ENCODE results near the gene SBSN. TPM values are rescaled to one million over a fixed set of nuclear protein-coding genes. Genes with fewer than 3 reads are reported as not detected.
A peak's percentile ranks its signal among the peaks of the same experiment; 100 is the strongest.

SBSN gene
- total RNA-seq, 1 experiment from 2014 or later, result 0.15 TPM

DNA sequence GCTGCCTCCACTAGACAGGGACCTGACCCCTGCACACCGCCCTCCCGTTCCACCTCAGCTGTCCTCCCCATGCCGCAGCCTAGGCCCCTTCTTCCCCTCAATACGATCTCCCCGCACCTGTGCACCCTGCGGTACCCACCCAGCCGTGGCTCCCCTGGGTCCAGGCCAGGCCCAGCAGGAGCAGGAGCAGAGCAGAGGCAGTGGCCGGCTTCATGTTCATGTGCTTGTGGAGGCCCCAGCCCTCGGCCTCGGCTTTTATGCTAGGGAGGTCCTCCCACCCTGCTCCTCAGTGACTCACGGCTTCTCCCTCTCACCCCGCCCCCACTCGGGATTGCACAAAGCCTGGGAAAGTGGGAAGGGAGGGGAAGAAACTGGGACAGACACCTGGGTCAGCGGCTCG lies 26.4 kb downstream of the SBSN start:
- no CpG with 5 or more reads among the region's 15 CpGs for WGBS (ENCODE audit: extremely low coverage, insufficient read length, low lambda C conversion rate)
- no peaks in the 10 kb centered on the region for H3K9me3 ChIP-seq (ENCODE audit: control insufficient read depth, low read depth, low read length)
- H3K4me3 Mint-ChIP-seq, result no peak overlapping the region

More for the DNA sequence above, 26.4 kb downstream of the SBSN start:
- no peak overlapping the region for H3T11ph ChIP-seq (ENCODE audit: low read length)
- Mint-ChIP-seq H3K27me3 (ENCODE audit: low read depth) (no peaks in the 10 kb centered on the region), H3K36me3 (ENCODE audit: insufficient read depth in 1 of 3, low read depth in 3 of 3) (peaks cover 55 to 95% (median 95%) of the 10 kb centered on the region in 3 experiments; a peak in 6 of 7 replicates), H3K4me1 (peaks cover 4 to 10% of the 10 kb centered on the region in 2 experiments; a peak in 2 of 4 replicates), H3K27ac (peak overlapping the region; percentile 5 to 40 (median 5); a peak in 3 of 7 replicates), H3K9me3 (no peaks in the 10 kb centered on the region)
- no peak overlapping the region for H3K4ac ChIP-seq (ENCODE audit: low read depth, low read length)
- H3K79me2 ChIP-seq (ENCODE audit: insufficient read depth, low read length), result no peaks in the 10 kb centered on the region
- no peak overlapping the region for H2BK5ac ChIP-seq (ENCODE audit: insufficient read length, low read length)
- no peak overlapping the region for H3K14ac ChIP-seq (ENCODE audit: insufficient read depth, low read length)
- no peaks in the 10 kb centered on the region for H3K23me2 ChIP-seq (ENCODE audit: insufficient read length, low read depth, low read length, poor library complexity, severe bottlenecking)
- H3K4me1 ChIP-seq (ENCODE audit: insufficient read depth, low read length), result no peaks in the 10 kb centered on the region
- no peak overlapping the region for H2AFZ ChIP-seq (ENCODE audit: low read length)
- H4K91ac ChIP-seq (ENCODE audit: insufficient read length, low read depth, low read length), result no peak overlapping the region
- H2BK20ac ChIP-seq (ENCODE audit: low read depth, low read length, poor library complexity, severe bottlenecking), result no peak overlapping the region
- no peak for DNase-seq
- H3K79me1 ChIP-seq (ENCODE audit: insufficient read depth, low read depth, low read length, poor library complexity, severe bottlenecking), result no peaks in the 10 kb centered on the region
- H2AK5ac ChIP-seq (ENCODE audit: insufficient read length, low read length), result no peak overlapping the region
- no peak overlapping the region for H2BK120ac ChIP-seq (ENCODE audit: low read depth, low read length, poor library complexity, severe bottlenecking)
- no peak overlapping the region for H2BK15ac ChIP-seq (ENCODE audit: low read depth, low read length)
- H3K27me3 ChIP-seq (ENCODE audit: insufficient read depth, low read length), result no peaks in the 10 kb centered on the region
- H3K4me2 ChIP-seq (ENCODE audit: insufficient read depth, insufficient read length, low read length), result no peak overlapping the region
- no peak overlapping the region for H3K9ac ChIP-seq (ENCODE audit: extremely low read depth, insufficient read length, low read length)
- H4K20me1 ChIP-seq (ENCODE audit: control insufficient read depth, insufficient read depth, insufficient read length), result no peaks in the 10 kb centered on the region
- no peak for TF ChIP-seq CTCF (conservative IDR thresholded peaks at IDR 0.05)
- no peak overlapping the region for H3K27ac ChIP-seq (ENCODE audit: insufficient read length, low read depth, low read length)
- H3K23ac ChIP-seq (ENCODE audit: insufficient read length, low read depth, low read length), result no peak overlapping the region
- H3K56ac ChIP-seq (ENCODE audit: insufficient read length, low read depth, low read length), result no peak overlapping the region
- H4K5ac ChIP-seq (ENCODE audit: insufficient read length, low read depth, low read length), result no peak overlapping the region
- H3K18ac ChIP-seq (ENCODE audit: insufficient read length, low read depth, low read length), result no peak overlapping the region
- H4K8ac ChIP-seq (replicated peaks; ENCODE audit: insufficient read length, low read depth, low read length), result no peak overlapping the region
- H2BK12ac ChIP-seq (ENCODE audit: insufficient read length, low read depth, low read length), result no peak overlapping the region
